AG08395 (cell line): ENCODE results near the gene FAM167B.
"Not testable (repeated sequence)": the region's sequence is repeated elsewhere in the genome, so short reads cannot be mapped to it uniquely, and the experiment has no call there.

Source experiments
- DNase-seq: peaks from one replicate; pipeline ENCODE4 v3.0.0; 2012; ENCODE audit warnings: mixed read lengths, low spot score

The FAM167B gene

DNA sequence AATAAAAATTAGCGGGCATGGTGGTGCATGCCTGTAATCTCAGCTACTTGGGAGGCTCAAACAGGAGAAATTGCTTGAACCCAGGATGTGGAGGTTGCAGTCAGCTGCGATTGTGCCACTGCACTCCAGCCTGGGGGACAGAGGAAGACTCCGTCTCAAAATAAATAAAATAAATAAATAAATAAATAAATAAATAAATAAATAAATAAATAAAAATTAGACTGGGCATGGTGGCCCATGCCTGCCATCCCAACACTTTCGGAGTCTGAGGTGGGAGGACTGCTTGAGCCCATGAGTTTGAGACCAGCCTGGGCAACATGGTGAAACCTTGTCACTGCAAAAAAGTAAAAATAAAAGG lies 16.2 kb downstream of the FAM167B start:
- DNase-seq: not testable (repeated sequence)

- no peak for DNase-seq
Observed at GRCh38 chr1:32263744-32264143, 16.7 kb downstream of the FAM167B start.

- DNase-seq: no peak
Observed at GRCh38 chr1:32265846-32266245, 18.8 kb downstream of the FAM167B start.

DNA sequence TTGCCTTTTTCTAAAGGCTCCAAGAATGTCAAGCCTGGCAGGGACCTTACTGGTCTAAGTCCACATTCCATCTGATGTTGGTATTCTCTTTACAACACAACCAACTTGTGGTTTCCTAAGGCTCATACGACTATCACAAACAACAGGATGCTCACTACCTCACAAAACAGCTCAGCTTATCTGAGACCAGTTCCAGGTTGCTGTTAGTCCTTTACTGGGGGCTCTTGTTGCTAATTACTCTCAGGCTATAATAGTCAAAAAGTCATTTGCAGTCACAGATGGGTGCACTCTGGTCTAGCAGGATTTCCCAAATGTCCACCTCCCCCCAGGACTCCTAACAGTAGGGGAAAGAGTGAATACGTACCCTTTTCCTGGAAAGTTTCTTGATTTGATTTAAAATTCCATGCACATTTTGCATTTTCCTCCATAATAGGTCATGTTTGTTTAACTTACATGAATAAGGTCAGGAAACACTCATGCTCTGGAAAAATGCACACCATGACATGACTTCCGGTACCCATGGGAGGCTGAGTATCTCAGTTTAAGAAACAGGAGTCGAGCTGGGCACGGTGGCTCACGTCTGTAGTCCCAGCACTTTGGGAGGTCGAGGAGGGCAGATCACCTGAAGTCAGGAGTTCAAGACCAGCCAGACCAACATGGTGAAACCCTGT lies 20.0 kb downstream of the FAM167B start:
- no peak for DNase-seq

GRCh38 chr1:32269744-32270143 lies 22.7 kb downstream of the FAM167B start:
- DNase-seq: no peak

GRCh38 chr1:32272557-32273390 lies 25.8 kb downstream of the FAM167B start:
- DNase-seq: no peak

DNA sequence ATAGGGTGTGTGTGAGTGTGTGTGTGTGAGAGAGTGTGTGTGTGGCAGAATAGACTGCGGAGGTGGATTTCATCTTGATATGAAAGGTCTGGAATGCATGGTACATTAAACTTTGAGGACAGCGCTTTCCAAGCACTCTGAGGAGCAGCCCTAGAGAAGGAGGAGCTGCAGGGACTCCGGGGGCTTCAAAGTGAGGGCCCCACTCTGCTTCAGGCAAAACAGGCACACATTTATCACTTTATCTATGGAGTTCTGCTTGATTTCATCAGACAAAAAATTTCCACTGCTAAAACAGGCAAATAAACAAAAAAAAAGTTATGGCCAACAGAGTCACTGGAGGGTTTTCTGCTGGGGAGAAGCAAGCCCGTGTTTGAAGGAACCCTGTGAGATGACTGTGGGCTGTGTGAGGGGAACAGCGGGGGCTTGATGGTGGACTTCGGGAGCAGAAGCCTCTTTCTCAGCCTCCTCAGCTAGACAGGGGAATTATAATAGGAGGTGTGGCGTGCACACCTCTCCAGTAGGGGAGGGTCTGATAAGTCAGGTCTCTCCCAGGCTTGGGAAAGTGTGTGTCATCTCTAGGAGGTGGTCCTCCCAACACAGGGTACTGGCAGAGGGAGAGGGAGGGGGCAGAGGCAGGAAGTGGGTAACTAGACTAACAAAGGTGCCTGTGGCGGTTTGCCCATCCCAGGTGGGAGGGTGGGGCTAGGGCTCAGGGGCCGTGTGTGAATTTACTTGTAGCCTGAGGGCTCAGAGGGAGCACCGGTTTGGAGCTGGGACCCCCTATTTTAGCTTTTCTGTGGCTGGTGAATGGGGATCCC lies 26.6 kb downstream of the FAM167B start:
- DNase-seq: no peak

- no peak for DNase-seq
Observed at GRCh38 chr1:32274646-32275340, 27.8 kb downstream of the FAM167B start.

DNA sequence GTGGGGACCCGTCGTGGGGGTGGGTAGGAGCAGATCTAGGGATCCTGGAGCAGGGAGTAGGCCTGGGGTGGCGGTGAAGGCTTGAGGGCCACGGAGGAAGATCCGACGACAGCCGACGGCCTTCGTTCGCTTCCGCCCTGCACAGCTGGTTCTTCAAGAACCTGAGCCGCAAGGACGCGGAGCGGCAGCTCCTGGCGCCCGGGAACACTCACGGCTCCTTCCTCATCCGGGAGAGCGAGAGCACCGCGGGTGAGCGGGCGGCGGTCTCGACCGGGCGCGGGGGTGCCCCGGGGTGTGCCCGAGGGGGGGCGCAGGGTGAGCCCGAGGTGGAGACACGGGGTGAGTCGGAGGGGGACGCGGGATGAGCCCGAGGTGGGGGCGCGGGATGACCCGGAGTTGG lies 28.4 kb downstream of the FAM167B start:
- no peak for DNase-seq

DNA sequence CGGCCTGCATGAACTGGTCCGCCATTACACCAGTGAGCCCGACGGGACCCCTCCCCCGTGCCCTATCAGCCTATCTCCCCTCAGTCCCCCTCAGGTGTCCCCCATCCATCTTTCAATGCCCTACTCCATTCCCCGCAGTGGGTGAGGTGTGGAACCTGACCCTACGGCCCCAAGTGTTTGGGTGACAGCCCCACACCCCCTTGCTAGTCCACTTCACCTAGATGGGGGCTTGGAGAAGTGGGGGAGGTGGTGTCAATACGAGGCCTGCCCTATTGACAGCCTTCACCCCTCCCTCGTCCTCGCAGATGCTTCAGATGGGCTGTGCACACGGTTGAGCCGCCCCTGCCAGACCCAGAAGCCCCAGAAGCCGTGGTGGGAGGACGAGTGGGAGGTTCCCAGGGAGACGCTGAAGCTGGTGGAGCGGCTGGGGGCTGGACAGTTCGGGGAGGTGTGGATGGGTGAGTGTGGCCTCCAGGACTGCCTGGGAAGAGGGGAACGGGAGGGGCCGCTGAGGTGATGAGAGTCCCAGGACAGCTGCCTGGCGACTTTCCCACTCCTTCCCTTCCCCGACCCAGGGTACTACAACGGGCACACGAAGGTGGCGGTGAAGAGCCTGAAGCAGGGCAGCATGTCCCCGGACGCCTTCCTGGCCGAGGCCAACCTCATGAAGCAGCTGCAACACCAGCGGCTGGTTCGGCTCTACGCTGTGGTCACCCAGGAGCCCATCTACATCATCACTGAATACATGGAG lies 29.2 kb downstream of the FAM167B start:
- no peak for DNase-seq

GRCh38 chr1:32284777-32285176 lies 37.8 kb downstream of the FAM167B start:
- not testable (repeated sequence) for DNase-seq

DNA sequence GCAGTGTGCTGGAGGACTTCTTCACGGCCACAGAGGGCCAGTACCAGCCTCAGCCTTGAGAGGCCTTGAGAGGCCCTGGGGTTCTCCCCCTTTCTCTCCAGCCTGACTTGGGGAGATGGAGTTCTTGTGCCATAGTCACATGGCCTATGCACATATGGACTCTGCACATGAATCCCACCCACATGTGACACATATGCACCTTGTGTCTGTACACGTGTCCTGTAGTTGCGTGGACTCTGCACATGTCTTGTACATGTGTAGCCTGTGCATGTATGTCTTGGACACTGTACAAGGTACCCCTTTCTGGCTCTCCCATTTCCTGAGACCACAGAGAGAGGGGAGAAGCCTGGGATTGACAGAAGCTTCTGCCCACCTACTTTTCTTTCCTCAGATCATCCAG lies 38.6 kb downstream of the FAM167B start:
- DNase-seq: no peak

DNA sequence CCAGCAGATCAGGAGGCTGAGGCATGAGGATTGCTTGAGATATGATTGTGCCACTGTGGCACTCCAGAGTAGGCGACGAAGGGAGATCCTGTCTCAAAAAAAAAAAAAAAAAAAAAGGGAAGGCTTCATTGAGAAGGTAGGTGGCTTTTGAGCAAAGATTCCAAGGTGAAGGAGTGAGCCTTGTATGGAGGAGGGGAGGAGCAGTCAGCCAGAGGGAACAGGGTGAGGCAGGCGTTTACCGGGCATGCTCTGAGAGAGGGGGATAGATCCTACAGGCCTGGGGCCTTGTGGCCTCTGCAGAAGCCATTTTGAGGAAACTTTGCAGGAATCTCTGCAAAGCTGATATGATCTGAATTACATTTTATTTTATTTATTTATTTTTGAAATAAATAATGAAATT lies 39.7 kb downstream of the FAM167B start:
- DNase-seq: no peak

GRCh38 chr1:32289256-32289655 lies 42.2 kb downstream of the FAM167B start:
- no peak for DNase-seq

- peak; percentile 35 for DNase-seq
Observed at GRCh38 chr1:32291145-32291707, 44.2 kb downstream of the FAM167B start.

GRCh38 chr1:32291708-32292538 lies 44.9 kb downstream of the FAM167B start, which contains the start of gene HDAC1:
HDAC1 (plus strand) TSS chr1:32292083; CDS start chr1:32292170, 87 bp downstream.
- DNase-seq: peak; percentile 97

DNA sequence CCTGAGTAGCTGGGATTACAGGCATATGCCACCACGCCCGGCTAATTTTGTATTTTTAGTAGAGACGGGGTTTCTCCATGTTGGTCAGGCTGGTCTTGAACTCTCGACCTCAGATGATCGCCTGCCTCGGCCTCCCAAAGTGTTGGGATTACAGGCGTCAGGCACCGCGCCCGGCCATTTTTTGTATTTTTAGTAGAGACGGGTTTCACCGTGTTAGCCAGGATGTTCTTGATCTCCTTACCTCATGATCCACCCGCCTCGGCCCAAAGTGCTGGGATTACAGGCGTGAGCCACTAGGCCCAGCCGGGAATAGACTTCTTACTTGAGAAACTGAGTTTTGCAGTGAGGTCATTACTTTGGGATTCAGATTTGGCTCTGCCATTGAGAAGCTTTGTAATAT lies 51.2 kb downstream of the FAM167B start:
- not testable (repeated sequence) for DNase-seq
